ENCODE data around the gene RBM43.

DNA sequence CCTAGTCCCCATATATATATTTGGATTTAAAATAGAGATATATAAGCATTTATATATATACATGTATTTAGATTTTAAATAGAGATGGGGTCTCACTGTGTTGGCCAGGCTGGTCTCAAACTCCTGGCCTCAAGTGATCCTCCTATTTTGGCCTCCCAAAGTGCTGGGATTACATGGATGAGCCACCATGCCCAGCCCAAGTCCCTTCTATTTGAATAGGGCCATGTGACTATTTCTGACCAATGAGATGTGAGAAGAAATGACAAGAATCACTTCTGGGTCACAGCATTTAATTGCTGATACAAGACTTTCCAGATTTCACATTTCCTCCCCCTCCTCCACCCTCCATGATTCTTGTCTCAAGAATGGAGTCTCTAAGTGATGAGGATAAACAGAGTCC, 6.4 kb upstream of the RBM43 start:
- TF ChIP-seq POLR2A (IDR thresholded peaks at IDR 0.05): no peak
- TF ChIP-seq CTCF (IDR thresholded peaks at IDR 0.05): no peak

Data from thyroid gland (tissue), 4 donors.